H9 (cell line): ENCODE measurements around the gene USP47. TPM values are rescaled to one million over a fixed set of nuclear protein-coding genes. Genes with fewer than 3 reads are reported as not detected.

Experiments used
- DNase-seq: peaks from one replicate; pipeline ENCODE4 v3.0.0-alpha.2; 2017
- H2AFZ ChIP-seq: one replicate; pipeline ENCODE4 v1.6.1; 2013; ENCODE audit warnings: mild to moderate bottlenecking, low read length, control low read depth, moderate library complexity
- H2AK5ac ChIP-seq: 2 replicates; pipeline ENCODE4 v1.6.1; 2013; ENCODE audit warnings: low read length, control low read depth, mixed read lengths; ENCODE audit not compliant: insufficient read length
- H2BK120ac ChIP-seq: one replicate; pipeline ENCODE4 v1.6.1; 2013; ENCODE audit warnings: low read depth, mild to moderate bottlenecking, low read length, control low read depth, inconsistent platforms; ENCODE audit not compliant: poor library complexity, severe bottlenecking
- H2BK12ac ChIP-seq: 2 replicates; pipeline ENCODE4 v1.6.1; 2013; ENCODE audit warnings: low read length, control low read depth, mixed read lengths, low read depth; ENCODE audit not compliant: insufficient read length
- H2BK15ac ChIP-seq: 2 replicates; pipeline ENCODE4 v1.6.1; 2013; ENCODE audit warnings: low read depth, low read length, control low read depth
- H2BK20ac ChIP-seq: one replicate; pipeline ENCODE4 v1.6.1; 2013; ENCODE audit warnings: low read depth, mild to moderate bottlenecking, low read length, control low read depth, inconsistent platforms; ENCODE audit not compliant: poor library complexity, severe bottlenecking
- H2BK5ac ChIP-seq: 2 replicates; pipeline ENCODE4 v1.6.1; 2013; ENCODE audit warnings: low read length, control low read depth, mixed read lengths; ENCODE audit not compliant: insufficient read length
- H3K14ac ChIP-seq: 2 replicates; pipeline ENCODE4 v1.6.1; 2013; ENCODE audit warnings: low read length, control low read depth; ENCODE audit not compliant: insufficient read depth
- H3K18ac ChIP-seq: 2 replicates; pipeline ENCODE4 v1.6.1; 2013; ENCODE audit warnings: low read depth, mild to moderate bottlenecking, mixed read lengths, low read length, control low read depth; ENCODE audit not compliant: insufficient read length
- H3K23ac ChIP-seq: 2 replicates; pipeline ENCODE4 v1.6.1; 2013; ENCODE audit warnings: low read length, control low read depth, mixed read lengths, low read depth; ENCODE audit not compliant: insufficient read length
- H3K23me2 ChIP-seq: 2 replicates; pipeline ENCODE4 v1.6.1; 2013; ENCODE audit warnings: low read depth, mild to moderate bottlenecking, mixed read lengths, low read length, control low read depth; ENCODE audit not compliant: insufficient read length, poor library complexity, severe bottlenecking
- H3K27ac ChIP-seq: 2 replicates; pipeline ENCODE4 v1.5.1; 2013; ENCODE audit warnings: low read length, control low read depth, mixed read lengths, low read depth; ENCODE audit not compliant: insufficient read length
- H3K27me3 ChIP-seq: 2 replicates; pipeline ENCODE4 v1.6.1; 2013; ENCODE audit warnings: low read length, control low read depth, inconsistent platforms; ENCODE audit not compliant: insufficient read depth
- H3K4ac ChIP-seq: 2 replicates; pipeline ENCODE4 v1.6.1; 2013; ENCODE audit warnings: low read depth, mild to moderate bottlenecking, control low read depth, inconsistent platforms, low read length, moderate library complexity
- H3K4me1 ChIP-seq: 2 replicates; pipeline ENCODE4 v1.6.1; 2013; ENCODE audit warnings: low read length, control low read depth, inconsistent platforms; ENCODE audit not compliant: insufficient read depth
- H3K4me2 ChIP-seq: 2 replicates; pipeline ENCODE4 v1.6.1; 2013; ENCODE audit warnings: low read length, control low read depth, mixed read lengths; ENCODE audit not compliant: insufficient read length, insufficient read depth
- H3K56ac ChIP-seq: 2 replicates; pipeline ENCODE4 v1.6.1; 2013; ENCODE audit warnings: low read depth, mild to moderate bottlenecking, mixed read lengths, low read length, control low read depth; ENCODE audit not compliant: insufficient read length
- H3K79me1 ChIP-seq: 2 replicates; pipeline ENCODE4 v1.6.1; 2013; ENCODE audit warnings: low read depth, mild to moderate bottlenecking, moderate library complexity, low read length, control low read depth, inconsistent platforms; ENCODE audit not compliant: insufficient read depth, poor library complexity, severe bottlenecking
- H3K79me2 ChIP-seq: 2 replicates; pipeline ENCODE4 v1.6.1; 2013; ENCODE audit warnings: low read length, control low read depth, inconsistent platforms; ENCODE audit not compliant: insufficient read depth
- H3K9ac ChIP-seq: 2 replicates; pipeline ENCODE4 v1.6.1; 2013; ENCODE audit warnings: low read length, control low read depth, mixed read lengths; ENCODE audit not compliant: insufficient read length; ENCODE audit errors: extremely low read depth
- H3K9me3 ChIP-seq: one replicate; pipeline ENCODE4 v1.6.1; 2013; ENCODE audit warnings: low read depth, low read length, inconsistent platforms; ENCODE audit not compliant: control insufficient read depth
- H3T11ph ChIP-seq: one replicate; pipeline ENCODE4 v1.6.1; 2013; ENCODE audit warnings: mild to moderate bottlenecking, low read length, control low read depth, inconsistent platforms
- H4K20me1 ChIP-seq: one replicate; pipeline ENCODE4 v1.6.1; 2013; ENCODE audit not compliant: control insufficient read depth, insufficient read length, insufficient read depth
- H4K5ac ChIP-seq: 2 replicates; pipeline ENCODE4 v1.6.1; 2013; ENCODE audit warnings: low read depth, mild to moderate bottlenecking, mixed read lengths, low read length, control low read depth; ENCODE audit not compliant: insufficient read length
- H4K8ac ChIP-seq: replicated peaks from 2 replicates; pipeline ENCODE4 v1.6.1; 2013; ENCODE audit warnings: low read length, control low read depth, mixed read lengths, low read depth; ENCODE audit not compliant: insufficient read length
- H4K91ac ChIP-seq: 2 replicates; pipeline ENCODE4 v1.6.1; 2013; ENCODE audit warnings: low read depth, mild to moderate bottlenecking, moderate library complexity, mixed read lengths, low read length, control low read depth; ENCODE audit not compliant: insufficient read length
- H3K27ac Mint-ChIP-seq, 3 experiments: 2 replicates in 2 of 3; 3 replicates in 1 of 3; pipeline ENCODE4 v1.8.0; 2020 to 2021; ENCODE audit warnings: mixed read lengths in 3 of 3, mild to moderate bottlenecking in 1 of 3, moderate library complexity in 1 of 3
- H3K27me3 Mint-ChIP-seq: 2 replicates; pipeline ENCODE4 v1.8.0; 2021; ENCODE audit warnings: low read depth, mild to moderate bottlenecking, moderate library complexity, mixed read lengths
- H3K36me3 Mint-ChIP-seq, 3 experiments: 2 replicates in 2 of 3; 3 replicates in 1 of 3; pipeline ENCODE4 v1.8.0; 2020 to 2021; ENCODE audit warnings: low read depth in 3 of 3, mixed read lengths in 3 of 3; ENCODE audit not compliant: insufficient read depth in 1 of 3
- H3K4me1 Mint-ChIP-seq, 2 experiments: 2 replicates each; pipeline ENCODE4 v1.8.0; 2020; ENCODE audit warnings: mixed read lengths in 2 of 2
- H3K4me3 Mint-ChIP-seq, 2 experiments: 2 replicates in 1 of 2; 3 replicates in 1 of 2; pipeline ENCODE4 v1.8.0; 2020 to 2021; ENCODE audit warnings: mild to moderate bottlenecking in 2 of 2, mixed read lengths in 2 of 2, moderate library complexity in 1 of 2
- H3K9me3 Mint-ChIP-seq, 2 experiments: 2 replicates in 1 of 2; 3 replicates in 1 of 2; pipeline ENCODE4 v1.8.0; 2020; ENCODE audit warnings: mild to moderate bottlenecking in 2 of 2, mixed read lengths in 2 of 2, moderate library complexity in 1 of 2
- CTCF ChIP-seq: fragments of 200-600 bp; sonication (generic); conservative IDR thresholded peaks from 3 replicates; pipeline ENCODE4 v1.8.0; 2021; ENCODE audit warnings: antibody characterized with exemption, mild to moderate bottlenecking
- WGBS: extraction: QIAGEN DNeasy Blood & Tissue Kit; methylation state at CpG from one replicate; pipeline ENCODE4 v1.1.7; 2013; ENCODE audit warnings: missing lambda C conversion rate, low lambda C conversion rate, mixed read lengths; ENCODE audit not compliant: insufficient read length; ENCODE audit errors: extremely low coverage; 5-methylcytosine and 5-hydroxymethylcytosine counted together
- total RNA-seq: library from RNA; stranded (reverse); gene quantifications from 2 replicates; pipeline ENCODE4 v1.2.1, GENCODE V29; 2021

Gene USP47
- total RNA-seq, 1 experiment from 2014 or later, result 26.7 TPM

GRCh38 chr11:11913395-11913794, 71.6 kb downstream of the USP47 start:
- Mint-ChIP-seq H3K4me1 (peaks cover 12 to 13% of the 10 kb centered on the region in 2 experiments), H3K9me3 (no peaks in the 10 kb centered on the region), H3K36me3 (no peaks in the 10 kb centered on the region), H3K4me3 (no peak overlapping the region), H3K27ac (no peak overlapping the region), H3K27me3 (no peaks in the 10 kb centered on the region)
- Histone ChIP-seq H2AK5ac (no peak overlapping the region), H2BK20ac (no peak overlapping the region), H4K20me1 (no peaks in the 10 kb centered on the region), H3K9ac (no peak overlapping the region), H4K91ac (no peak overlapping the region), H3K4me2 (no peak overlapping the region), H3K23me2 (no peaks in the 10 kb centered on the region), H3K79me2 (no peaks in the 10 kb centered on the region), H2AFZ (no peak overlapping the region), H3K14ac (no peak overlapping the region), H3K23ac (no peak overlapping the region), H3K4me1 (no peaks in the 10 kb centered on the region), H4K5ac (no peak overlapping the region), H2BK5ac (no peak overlapping the region), H2BK120ac (no peak overlapping the region), H3K27me3 (no peaks in the 10 kb centered on the region), H2BK12ac (no peak overlapping the region), H4K8ac (no peak overlapping the region), H3K4ac (no peak overlapping the region), H3K18ac (no peak overlapping the region), H3T11ph (no peak overlapping the region), H3K27ac (no peak overlapping the region), H3K9me3 (no peaks in the 10 kb centered on the region), H2BK15ac (no peak overlapping the region), H3K56ac (no peak overlapping the region), H3K79me1 (no peaks in the 10 kb centered on the region)
- TF ChIP-seq CTCF, result no peak
- DNase-seq, result no peak
- no CpG with 5 or more reads among the region's 1 CpG for WGBS
